GM19452 (cell line): ENCODE data around the gene HIC2.
"Not testable (repeated sequence)": the region's sequence is repeated elsewhere in the genome, so short reads cannot be mapped to it uniquely, and the experiment has no call there.

Experiments
- ATAC-seq: cut with Tn5 transposase; IDR thresholded peaks from one replicate; pipeline ENCODE4 v1.9.1; 2021; ENCODE audit not compliant: unreplicated experiment

HIC2 gene

DNA sequence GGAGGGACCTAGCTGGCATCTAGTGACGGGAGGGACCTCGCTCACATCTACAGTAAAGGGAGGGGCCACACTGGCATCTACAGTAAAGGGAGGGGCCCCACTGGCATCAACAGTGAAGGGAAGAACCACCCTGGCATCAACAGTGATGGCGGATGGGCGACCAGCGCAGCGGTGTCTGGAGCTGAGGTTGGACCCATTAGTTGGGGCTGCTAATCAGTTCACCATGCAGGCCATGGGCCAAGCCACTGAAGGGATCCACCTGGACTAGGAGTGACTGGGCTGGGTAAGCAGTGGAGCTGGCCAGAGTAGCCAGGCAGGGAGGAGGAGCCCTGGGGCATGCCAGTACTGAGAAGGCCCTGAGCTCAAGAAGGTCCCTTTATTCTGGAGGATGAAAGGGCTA is 73.4 kb downstream of the HIC2 start:
- not testable (repeated sequence) for ATAC-seq

DNA sequence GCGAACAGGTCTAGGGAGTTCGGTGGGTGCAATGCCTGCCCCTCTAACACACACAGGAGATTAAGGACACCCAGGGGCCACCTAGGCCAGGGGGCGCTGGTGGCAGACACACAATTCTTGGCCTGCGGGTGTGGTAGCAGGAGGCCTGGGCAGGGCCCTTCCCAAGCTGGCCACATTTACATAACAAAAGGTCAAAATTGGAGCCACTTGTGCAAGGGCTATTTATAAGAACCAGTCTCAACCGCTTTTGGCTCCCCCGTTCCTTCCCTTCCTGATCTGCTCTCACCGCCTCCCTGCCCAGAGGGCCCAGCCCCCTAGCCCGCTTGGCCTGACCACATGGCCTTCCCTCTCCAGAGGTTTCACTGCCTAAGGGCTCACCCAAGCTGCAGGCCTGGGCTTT is 75.1 kb downstream of the HIC2 start:
- ATAC-seq: not testable (repeated sequence)

DNA sequence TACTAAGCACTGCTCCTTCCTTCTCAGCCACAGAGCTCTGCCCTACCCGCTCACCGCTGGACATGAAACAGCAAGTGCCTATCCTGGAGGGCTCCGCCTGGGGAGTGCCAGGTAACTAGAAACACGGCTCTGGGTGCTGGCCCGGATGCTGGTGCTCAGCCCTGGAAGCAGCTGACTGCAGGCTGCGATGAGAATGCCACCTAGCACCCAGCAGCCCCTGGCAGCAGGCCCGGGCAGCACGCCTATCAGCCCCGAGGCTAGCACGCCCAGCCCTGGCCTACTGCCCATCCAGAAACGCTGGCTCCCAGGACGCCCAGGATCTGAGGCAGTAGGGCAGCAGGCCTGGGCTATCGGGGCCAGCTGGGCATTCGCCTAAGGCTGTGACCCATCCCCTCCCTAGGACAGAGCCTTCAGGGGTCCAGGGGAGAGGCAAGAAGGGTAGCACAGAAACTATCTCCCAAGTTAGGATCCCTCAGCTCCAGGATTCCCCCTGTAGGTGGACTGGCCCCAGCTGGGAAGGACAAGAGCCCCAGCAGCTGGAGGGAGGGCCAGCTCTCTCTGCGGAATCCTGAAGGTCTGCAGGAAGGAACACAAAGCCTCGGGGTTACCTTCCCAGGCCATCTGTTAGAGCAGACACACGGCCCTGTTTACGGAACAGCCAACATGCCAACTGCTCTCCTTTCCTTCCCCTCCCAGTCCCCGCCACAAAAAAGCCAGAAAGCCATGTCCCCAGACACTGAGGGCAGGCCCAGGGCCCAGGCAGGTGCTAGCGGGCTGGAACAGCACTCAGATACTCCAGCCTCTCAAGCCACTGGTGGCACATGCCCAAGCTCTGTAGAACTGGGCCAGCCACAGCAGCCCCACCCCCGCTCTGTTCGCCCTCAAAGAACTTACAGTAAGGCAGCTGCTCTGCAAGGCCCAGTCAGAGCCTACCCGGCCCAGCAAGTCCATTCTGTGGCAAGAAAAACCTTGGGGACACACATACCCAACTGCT is 76.9 kb downstream of the HIC2 start:
- not testable (repeated sequence) for ATAC-seq

DNA sequence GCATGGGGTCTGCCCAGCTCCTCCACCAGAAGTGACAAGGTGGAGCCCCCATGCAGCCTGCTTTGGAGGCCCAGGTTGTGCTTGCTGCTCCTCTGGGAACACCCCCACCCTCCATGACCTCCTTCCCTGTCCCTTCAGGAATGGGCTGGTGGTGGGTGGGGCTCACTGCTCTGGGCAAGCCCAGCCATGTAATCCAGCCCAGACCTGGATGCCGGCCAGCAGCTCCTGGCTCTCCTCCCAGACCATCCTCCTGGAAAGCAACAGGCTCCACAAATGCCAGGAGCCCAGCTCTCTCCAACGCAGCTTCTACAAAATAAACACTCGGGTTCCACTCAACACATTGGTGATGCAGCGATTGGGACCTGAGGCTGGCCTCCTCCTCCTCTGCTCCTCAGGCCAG is 80.8 kb downstream of the HIC2 start:
- not testable (repeated sequence) for ATAC-seq

DNA sequence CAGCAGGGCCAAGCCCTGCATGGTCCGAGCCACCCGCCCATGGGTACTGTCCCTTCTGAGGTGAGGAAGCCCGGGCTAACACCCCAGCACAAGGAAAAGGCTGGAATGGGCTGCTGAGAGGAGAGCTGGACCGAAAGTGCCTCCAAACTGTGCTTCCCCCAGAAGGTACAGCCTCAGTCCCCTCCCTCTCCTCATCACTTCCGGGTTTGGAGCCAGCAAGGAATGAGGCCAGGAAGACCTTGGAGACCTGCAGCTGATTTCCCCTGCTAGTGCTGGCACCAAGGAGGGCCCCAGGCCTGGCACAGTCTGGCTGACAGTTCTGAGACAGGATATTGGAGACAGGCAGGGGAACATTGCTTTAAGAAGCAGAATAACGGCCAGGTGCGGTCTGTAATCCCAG is 81.3 kb downstream of the HIC2 start:
- ATAC-seq: not testable (repeated sequence)

DNA sequence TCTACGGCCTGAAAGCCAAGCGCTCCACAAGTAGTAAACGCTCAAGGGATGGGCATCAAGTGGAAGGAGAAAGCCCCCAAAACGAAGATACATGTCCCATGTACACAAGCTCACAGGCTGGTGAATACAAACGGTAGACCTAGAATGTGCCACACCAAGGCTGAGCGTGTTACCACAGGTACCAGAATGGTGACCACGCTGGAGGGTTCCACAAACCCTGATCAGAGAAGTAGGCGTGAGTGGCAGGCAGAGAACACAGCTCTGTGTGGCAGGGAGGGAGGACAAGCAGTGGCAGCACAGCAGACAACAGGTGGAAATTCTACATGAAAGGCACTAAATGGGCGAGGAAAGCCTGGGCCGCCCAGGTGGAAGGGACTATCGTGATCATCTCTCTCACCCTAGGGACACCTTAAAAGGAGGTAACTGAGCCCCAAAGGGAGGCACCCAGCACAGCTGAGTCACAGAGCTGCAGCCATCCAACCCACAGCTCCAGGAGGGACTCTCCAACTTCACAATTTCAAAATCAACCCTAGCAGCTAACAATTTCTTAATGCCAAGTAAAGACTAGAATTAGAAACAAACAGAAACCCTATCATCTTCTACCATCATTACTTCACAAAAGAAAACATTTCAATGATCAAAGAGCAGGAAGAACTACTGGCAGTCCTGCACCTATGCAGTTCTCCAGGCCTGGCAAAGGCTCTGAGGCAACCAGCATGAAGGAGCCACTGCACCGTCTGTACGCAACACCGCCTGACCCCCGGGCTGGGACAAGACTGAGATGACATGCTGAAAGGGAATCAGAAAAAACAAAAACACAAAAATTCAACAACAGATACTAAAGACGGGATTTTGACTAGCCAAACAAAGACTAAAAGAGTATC is 82.7 kb downstream of the HIC2 start:
- ATAC-seq: not testable (repeated sequence)
